ENCODE measurements around the gene QRSL1. TPM values are rescaled to one million over a fixed set of nuclear protein-coding genes. Genes with fewer than 3 reads are reported as not detected.

Gene QRSL1
- total and polyA plus RNA-seq, 2 donors (not counting 3 experiments of a cell fraction or from before 2014, with no cell fraction given): 4.3 to 11.3 TPM

- no peaks in the 10 kb centered on the region for H3K27me3 ChIP-seq (ENCODE audit: control insufficient read depth in 2 of 2, insufficient read depth in 2 of 2, low read length in 2 of 2)
- DNase-seq (ENCODE audit: low read depth, low spot score) (no peak), FAIRE-seq (no peak)
- ChIA-PET CTCF (interaction anchor here (1.1 to 1.4 kb wide), 2 partner anchors 10 to 39 kb away, joined by 3 to 4 read pairs; no protein-coding TSS in a partner anchor), POLR2A (no interaction called here)
- no peaks in the 10 kb centered on the region for H3K79me2 ChIP-seq (ENCODE audit: control insufficient read depth, insufficient read depth, low read length)
- no peak overlapping the region for H3K9ac ChIP-seq (replicated peaks; ENCODE audit: extremely low read depth, insufficient read depth, low read length)
- H3K4me2 ChIP-seq (ENCODE audit: insufficient read depth, low read length): no peak overlapping the region
- no peaks in the 10 kb centered on the region for H3K9me3 ChIP-seq (replicated peaks; ENCODE audit: control insufficient read depth, insufficient read depth, low read length)
- no peaks in the 10 kb centered on the region for H3K4me1 ChIP-seq (ENCODE audit: control insufficient read depth, extremely low read depth, insufficient read depth, low read length)
- H3K9me1 ChIP-seq (replicated peaks; ENCODE audit: control insufficient read depth, extremely low read depth, insufficient read depth, low read length): no peaks in the 10 kb centered on the region
- peaks cover 4 to 6% of the 10 kb centered on the region in 2 experiments for H3K36me3 ChIP-seq (ENCODE audit: control insufficient read depth in 2 of 2, extremely low read depth in 1 of 2, insufficient read depth in 2 of 2, low read length in 2 of 2)
- no TSS peak for BruUV-seq (replicated peaks)
- dilution Hi-C loops (cut with MboI; ENCODE audit: extremely low pct_ligation_motif_present, low sequenced_read_pairs) (no loop called here), intact Hi-C loops (cut with micrococcal nuclease) (no loop called here)
- TF ChIP-seq JUN (IDR thresholded peaks at IDR 0.05; ENCODE audit: borderline replicate concordance, insufficient read depth, insufficient read length, low read depth) (no peak), POLR2AphosphoS5 (IDR thresholded peaks at IDR 0.05; ENCODE audit: insufficient read depth, low read depth, low read length) (no peak), MAX (IDR thresholded peaks at IDR 0.05; ENCODE audit: insufficient read depth, insufficient read length) (no peak), GATA2 (IDR thresholded peaks at IDR 0.05; ENCODE audit: insufficient read depth, insufficient read length, low read depth, low read length) (no peak), EZH2 (IDR thresholded peaks at IDR 0.05; ENCODE audit: borderline replicate concordance, low read depth, low read length, severe bottlenecking) (no peak)
- TF ChIP-seq, protein P1, sequence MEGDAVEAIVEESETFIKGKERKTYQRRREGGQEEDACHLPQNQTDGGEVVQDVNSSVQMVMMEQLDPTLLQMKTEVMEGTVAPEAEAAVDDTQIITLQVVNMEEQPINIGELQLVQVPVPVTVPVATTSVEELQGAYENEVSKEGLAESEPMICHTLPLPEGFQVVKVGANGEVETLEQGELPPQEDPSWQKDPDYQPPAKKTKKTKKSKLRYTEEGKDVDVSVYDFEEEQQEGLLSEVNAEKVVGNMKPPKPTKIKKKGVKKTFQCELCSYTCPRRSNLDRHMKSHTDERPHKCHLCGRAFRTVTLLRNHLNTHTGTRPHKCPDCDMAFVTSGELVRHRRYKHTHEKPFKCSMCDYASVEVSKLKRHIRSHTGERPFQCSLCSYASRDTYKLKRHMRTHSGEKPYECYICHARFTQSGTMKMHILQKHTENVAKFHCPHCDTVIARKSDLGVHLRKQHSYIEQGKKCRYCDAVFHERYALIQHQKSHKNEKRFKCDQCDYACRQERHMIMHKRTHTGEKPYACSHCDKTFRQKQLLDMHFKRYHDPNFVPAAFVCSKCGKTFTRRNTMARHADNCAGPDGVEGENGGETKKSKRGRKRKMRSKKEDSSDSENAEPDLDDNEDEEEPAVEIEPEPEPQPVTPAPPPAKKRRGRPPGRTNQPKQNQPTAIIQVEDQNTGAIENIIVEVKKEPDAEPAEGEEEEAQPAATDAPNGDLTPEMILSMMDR (IDR thresholded peaks at IDR 0.05; ENCODE audit: extremely low read depth in 1 of 2, insufficient read depth in 1 of 2, low read depth in 1 of 2, low read length in 2 of 2): no peak
- H2AFZ ChIP-seq (ENCODE audit: low read depth, low read length): no peak overlapping the region
- H3K4me3 ChIP-seq (replicated peaks in 1 of 3; ENCODE audit: insufficient read depth in 1 of 3, low read depth in 1 of 3, low read length in 3 of 3): no peak overlapping the region
- no peak overlapping the region for H3K27ac ChIP-seq (ENCODE audit: insufficient read depth, low read depth, low read length)
- H4K20me1 ChIP-seq (replicated peaks; ENCODE audit: control insufficient read depth, extremely low read depth, insufficient read depth, low read length): no peaks in the 10 kb centered on the region
Observed at GRCh38 chr6:106658469-106658868, 29.1 kb downstream of the QRSL1 start.

All from endothelial cell of umbilical vein (primary cell).